ENCODE measurements around the gene CACNG4.

DNA sequence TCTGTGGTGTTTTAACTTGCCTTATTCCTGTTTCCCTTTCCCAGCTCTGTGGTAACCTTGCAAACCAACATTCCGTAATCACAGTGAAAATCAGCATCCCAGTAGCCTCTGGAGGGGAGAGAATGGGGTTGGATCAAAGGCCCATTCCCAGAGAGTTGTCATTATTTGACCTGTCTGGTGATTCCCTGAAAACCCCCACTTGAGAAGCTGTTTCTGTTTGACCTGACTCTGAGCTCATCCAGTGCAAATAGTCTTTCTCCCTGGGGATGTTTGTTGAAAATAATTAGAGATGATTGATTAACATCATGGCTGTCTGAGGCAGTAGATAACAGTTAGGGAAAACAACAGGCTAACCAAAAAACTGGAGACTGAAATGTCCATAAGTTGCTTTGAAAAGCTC is 82.9 kb downstream of the CACNG4 start:
- no peak for TF ChIP-seq SMARCB1 (IDR thresholded peaks at IDR 0.05; ENCODE audit: insufficient read length, low read depth)
- TF ChIP-seq GABPA (tag; conservative IDR thresholded peaks at IDR 0.05; ENCODE audit: low read depth) = no peak
- TF ChIP-seq, protein P1, sequence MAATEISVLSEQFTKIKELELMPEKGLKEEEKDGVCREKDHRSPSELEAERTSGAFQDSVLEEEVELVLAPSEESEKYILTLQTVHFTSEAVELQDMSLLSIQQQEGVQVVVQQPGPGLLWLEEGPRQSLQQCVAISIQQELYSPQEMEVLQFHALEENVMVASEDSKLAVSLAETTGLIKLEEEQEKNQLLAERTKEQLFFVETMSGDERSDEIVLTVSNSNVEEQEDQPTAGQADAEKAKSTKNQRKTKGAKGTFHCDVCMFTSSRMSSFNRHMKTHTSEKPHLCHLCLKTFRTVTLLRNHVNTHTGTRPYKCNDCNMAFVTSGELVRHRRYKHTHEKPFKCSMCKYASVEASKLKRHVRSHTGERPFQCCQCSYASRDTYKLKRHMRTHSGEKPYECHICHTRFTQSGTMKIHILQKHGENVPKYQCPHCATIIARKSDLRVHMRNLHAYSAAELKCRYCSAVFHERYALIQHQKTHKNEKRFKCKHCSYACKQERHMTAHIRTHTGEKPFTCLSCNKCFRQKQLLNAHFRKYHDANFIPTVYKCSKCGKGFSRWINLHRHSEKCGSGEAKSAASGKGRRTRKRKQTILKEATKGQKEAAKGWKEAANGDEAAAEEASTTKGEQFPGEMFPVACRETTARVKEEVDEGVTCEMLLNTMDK (IDR thresholded peaks at IDR 0.05; ENCODE audit: borderline replicate concordance, insufficient read depth, low read depth, low read length, poor library complexity, severe bottlenecking) = no peak
- TF ChIP-seq SRSF9 (IDR thresholded peaks at IDR 0.05; ENCODE audit: borderline replicate concordance, low read depth, low read length) = no peak
- TF ChIP-seq, protein P2, sequence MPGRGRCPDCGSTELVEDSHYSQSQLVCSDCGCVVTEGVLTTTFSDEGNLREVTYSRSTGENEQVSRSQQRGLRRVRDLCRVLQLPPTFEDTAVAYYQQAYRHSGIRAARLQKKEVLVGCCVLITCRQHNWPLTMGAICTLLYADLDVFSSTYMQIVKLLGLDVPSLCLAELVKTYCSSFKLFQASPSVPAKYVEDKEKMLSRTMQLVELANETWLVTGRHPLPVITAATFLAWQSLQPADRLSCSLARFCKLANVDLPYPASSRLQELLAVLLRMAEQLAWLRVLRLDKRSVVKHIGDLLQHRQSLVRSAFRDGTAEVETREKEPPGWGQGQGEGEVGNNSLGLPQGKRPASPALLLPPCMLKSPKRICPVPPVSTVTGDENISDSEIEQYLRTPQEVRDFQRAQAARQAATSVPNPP (IDR thresholded peaks at IDR 0.05; ENCODE audit: borderline replicate concordance, insufficient read depth, insufficient read length) = no peak
- no peak for TF ChIP-seq FOSL1 (tag; conservative IDR thresholded peaks at IDR 0.05)
- TF ChIP-seq, protein P3, sequence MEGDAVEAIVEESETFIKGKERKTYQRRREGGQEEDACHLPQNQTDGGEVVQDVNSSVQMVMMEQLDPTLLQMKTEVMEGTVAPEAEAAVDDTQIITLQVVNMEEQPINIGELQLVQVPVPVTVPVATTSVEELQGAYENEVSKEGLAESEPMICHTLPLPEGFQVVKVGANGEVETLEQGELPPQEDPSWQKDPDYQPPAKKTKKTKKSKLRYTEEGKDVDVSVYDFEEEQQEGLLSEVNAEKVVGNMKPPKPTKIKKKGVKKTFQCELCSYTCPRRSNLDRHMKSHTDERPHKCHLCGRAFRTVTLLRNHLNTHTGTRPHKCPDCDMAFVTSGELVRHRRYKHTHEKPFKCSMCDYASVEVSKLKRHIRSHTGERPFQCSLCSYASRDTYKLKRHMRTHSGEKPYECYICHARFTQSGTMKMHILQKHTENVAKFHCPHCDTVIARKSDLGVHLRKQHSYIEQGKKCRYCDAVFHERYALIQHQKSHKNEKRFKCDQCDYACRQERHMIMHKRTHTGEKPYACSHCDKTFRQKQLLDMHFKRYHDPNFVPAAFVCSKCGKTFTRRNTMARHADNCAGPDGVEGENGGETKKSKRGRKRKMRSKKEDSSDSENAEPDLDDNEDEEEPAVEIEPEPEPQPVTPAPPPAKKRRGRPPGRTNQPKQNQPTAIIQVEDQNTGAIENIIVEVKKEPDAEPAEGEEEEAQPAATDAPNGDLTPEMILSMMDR (IDR thresholded peaks at IDR 0.05 in 2 of 3, conservative IDR thresholded peaks at IDR 0.05 in 1 of 3; ENCODE audit: insufficient read depth in 2 of 3, low read depth in 1 of 3, low read length in 3 of 3) = no peak
- no peak for TF ChIP-seq RBFOX2 (IDR thresholded peaks at IDR 0.05; ENCODE audit: low read depth, low read length)
- TF ChIP-seq, protein P4, sequence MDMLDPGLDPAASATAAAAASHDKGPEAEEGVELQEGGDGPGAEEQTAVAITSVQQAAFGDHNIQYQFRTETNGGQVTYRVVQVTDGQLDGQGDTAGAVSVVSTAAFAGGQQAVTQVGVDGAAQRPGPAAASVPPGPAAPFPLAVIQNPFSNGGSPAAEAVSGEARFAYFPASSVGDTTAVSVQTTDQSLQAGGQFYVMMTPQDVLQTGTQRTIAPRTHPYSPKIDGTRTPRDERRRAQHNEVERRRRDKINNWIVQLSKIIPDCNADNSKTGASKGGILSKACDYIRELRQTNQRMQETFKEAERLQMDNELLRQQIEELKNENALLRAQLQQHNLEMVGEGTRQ (CRISPR knock-in tag; IDR thresholded peaks at IDR 0.05) = no peak
- no peak for TF ChIP-seq ZNF224 (CRISPR knock-in tag; IDR thresholded peaks at IDR 0.05)
- TF ChIP-seq, protein P5, sequence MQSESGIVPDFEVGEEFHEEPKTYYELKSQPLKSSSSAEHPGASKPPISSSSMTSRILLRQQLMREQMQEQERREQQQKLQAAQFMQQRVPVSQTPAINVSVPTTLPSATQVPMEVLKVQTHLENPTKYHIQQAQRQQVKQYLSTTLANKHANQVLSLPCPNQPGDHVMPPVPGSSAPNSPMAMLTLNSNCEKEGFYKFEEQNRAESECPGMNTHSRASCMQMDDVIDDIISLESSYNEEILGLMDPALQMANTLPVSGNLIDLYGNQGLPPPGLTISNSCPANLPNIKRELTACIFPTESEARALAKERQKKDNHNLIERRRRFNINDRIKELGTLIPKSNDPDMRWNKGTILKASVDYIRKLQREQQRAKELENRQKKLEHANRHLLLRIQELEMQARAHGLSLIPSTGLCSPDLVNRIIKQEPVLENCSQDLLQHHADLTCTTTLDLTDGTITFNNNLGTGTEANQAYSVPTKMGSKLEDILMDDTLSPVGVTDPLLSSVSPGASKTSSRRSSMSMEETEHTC (IDR thresholded peaks at IDR 0.05) = no peak
- TF ChIP-seq, protein P6, sequence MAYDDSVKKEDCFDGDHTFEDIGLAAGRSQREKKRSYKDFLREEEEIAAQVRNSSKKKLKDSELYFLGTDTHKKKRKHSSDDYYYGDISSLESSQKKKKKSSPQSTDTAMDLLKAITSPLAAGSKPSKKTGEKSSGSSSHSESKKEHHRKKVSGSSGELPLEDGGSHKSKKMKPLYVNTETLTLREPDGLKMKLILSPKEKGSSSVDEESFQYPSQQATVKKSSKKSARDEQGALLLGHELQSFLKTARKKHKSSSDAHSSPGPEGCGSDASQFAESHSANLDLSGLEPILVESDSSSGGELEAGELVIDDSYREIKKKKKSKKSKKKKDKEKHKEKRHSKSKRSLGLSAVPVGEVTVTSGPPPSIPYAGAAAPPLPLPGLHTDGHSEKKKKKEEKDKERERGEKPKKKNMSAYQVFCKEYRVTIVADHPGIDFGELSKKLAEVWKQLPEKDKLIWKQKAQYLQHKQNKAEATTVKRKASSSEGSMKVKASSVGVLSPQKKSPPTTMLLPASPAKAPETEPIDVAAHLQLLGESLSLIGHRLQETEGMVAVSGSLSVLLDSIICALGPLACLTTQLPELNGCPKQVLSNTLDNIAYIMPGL (CRISPR knock-in tag; IDR thresholded peaks at IDR 0.05) = no peak
- TF ChIP-seq ZBTB17 (CRISPR knock-in tag; IDR thresholded peaks at IDR 0.05) = no peak
- no peak for TF ChIP-seq ZNF143 (CRISPR knock-in tag; IDR thresholded peaks at IDR 0.05)

Measured in K562 (cell line).